Activated T-cell treated with anti-CD3 and anti-CD28 coated beads for 1 hour (primary cell): ENCODE measurements around the gene LRP1-AS.

Source experiments
- DNase-seq: peaks from one replicate; pipeline ENCODE4 v3.0.0-alpha.2; 2020; ENCODE audit warnings: low read depth

The LRP1-AS gene

GRCh38 chr12:57160040-57160439, 12.6 kb upstream of the LRP1-AS start:
- DNase-seq, result no peak

GRCh38 chr12:57159311-57159710, 11.9 kb upstream of the LRP1-AS start:
- DNase-seq, result no peak

- DNase-seq, result no peak
Measured at GRCh38 chr12:57158665-57159064, 11.2 kb upstream of the LRP1-AS start.

DNA sequence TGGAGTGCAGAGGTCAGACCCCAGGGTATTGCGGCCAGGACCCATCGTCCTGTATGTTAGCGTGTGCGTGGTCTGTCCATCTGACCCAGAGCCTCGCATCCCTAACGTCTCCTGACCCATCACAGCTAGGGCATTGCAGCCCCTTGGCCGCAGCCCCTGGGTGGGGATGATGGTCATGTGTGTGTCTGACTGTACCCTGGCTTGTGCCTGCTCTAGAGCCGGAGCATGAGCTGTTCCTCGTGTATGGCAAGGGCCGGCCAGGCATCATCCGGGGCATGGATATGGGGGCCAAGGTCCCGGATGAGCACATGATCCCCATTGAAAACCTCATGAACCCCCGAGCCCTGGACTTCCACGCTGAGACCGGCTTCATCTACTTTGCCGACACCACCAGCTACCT, 10.8 kb upstream of the LRP1-AS start:
- DNase-seq, result no peak

GRCh38 chr12:57157588-57158173, 10.3 kb upstream of the LRP1-AS start:
- no peak for DNase-seq

GRCh38 chr12:57156701-57157403, 9.4 kb upstream of the LRP1-AS start:
- no peak for DNase-seq

DNA sequence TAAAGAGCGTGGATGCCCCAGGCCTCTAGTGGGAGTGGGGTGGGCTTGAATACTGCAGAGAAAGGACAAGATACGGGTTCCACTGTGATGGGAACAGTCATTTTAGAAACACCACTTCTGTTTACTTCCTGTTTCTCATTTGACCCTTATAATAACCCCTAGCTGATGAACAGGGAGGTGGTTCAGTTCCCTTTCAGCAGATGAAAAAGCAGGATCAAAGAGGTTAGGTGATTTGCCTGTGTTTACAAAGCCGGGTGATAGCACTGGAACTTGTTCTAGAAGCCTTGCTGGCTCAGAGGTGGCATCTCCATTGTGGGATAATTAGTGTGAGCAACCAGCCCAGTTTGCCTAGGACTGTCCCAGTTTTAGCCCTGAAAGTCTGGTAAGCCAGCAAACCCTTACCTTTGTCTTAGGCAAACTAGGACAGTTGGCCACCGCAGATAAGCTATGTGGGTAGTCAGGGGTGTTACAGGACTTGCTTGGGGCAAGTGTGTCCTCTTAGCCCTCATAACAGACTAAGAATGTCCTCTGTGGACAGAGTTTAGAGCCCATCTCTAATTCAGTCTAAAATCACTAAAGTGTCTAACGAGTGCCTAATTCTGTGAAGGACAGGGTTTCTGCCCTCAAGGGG, 7.5 kb upstream of the LRP1-AS start:
- no peak for DNase-seq

- no peak for DNase-seq
Measured at GRCh38 chr12:57154076-57154475, 6.7 kb upstream of the LRP1-AS start.

DNA sequence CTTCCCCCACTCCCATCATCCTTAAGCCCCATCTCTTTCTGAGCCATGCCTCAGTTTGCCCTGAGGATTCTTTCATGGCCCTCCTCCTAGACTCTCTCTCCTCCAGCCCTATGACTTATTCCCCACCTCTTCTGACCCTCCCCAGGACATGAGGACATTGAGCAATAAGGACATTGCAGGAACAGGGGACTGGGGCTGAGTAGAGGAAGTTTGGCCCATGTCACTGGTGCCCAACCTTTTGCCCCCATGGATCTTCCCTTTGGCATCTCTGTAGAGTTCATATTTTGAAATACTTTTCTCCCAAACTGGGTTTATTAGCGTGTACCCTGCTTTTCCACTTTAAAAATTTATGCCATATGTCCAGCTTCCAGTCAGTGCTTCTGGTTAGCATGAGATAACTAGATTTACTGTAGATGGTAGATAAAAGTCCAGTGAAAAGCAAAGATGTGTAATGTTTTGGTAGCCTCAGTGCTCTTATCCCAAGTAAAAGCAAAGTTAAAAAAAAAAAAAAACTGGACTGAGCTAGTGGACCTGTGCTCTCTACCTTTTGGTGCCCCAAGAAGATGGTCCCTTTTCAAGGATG, 6.1 kb upstream of the LRP1-AS start:
- DNase-seq, result no peak

DNA sequence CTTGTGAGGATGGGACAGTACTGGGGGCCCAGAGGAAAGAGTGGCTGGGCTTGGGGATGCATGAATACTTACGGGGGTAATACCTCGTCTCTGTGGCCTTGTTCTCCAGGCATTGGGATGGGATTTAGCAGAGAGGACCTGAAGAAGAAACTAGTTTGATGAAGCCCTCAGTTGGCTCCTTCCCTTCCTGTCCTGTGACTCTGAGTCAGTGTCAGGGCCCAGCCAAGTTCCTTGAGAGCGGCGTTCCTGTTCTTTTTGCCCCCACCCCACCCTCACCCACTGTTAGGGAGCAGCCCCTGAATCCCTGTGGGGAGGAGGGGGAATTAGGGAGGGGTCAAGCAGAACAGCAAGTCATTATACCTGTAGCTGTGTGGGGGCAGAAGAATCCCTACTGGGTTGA, 5.2 kb upstream of the LRP1-AS start:
- DNase-seq, result no peak

GRCh38 chr12:57151741-57152630, 4.6 kb upstream of the LRP1-AS start:
- no peak for DNase-seq

- DNase-seq, result no peak
Measured at GRCh38 chr12:57150400-57151000, 3.1 kb upstream of the LRP1-AS start.

- no peak for DNase-seq
Measured at GRCh38 chr12:57149245-57149900, 2.0 kb upstream of the LRP1-AS start.

DNA sequence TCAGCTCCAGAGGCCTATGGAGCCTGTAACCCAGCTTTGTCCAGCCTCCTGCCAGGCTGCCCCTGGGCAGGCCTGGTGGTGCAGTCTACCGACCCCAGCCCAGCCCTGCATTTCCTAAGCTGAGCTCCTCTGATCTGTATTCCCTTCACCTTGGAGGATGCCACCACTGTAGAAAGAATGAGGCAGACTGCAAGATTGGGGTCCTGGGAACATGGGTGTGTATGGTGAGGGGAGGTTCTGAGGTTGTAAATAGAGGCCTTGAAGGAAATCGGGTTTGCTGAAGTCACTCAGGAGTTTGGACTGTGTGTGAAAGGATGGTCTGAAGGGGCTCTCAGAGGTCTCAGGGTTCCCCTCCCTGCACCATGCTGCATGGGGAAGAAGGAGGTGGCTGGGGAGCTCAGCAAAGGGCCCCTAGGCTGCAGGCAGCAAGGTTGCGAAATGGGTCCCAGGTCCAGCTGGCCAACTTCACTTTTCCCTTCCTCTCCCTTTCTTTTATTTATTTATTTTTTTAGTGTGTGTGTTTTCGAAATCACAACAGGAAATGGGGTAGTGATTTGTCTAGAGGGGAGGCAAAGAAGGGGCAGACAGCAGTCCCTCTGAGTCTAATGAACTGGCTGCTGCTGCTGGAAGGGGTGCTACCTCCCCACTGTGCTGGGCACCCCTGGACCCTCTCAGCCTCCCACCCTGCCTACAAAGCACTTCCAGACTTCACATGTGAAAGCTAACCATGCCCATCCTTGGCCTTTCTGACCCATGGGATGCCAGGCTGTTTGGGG, 1.2 kb upstream of the LRP1-AS start:
- DNase-seq, result no peak

DNA sequence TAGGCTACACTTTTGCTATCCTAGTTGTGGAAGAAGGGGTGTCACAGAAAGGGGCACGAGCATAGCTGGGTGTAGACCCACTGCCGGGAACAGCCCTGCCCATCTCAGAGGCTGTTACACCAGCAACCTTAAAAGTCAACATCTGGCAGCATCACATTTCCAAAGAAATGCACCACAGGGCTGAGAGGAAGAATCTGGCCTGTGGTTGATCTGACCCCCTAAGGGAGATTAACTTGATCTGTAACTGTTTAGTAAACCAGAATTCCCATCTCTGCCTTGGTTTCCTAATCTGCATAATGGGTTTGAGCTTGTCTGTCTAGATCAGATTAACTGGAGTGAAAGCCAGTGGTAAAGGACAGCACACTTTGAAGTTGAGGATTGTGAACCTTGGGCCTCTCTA, 1.3 kb downstream of the LRP1-AS start:
- DNase-seq, result no peak

DNA sequence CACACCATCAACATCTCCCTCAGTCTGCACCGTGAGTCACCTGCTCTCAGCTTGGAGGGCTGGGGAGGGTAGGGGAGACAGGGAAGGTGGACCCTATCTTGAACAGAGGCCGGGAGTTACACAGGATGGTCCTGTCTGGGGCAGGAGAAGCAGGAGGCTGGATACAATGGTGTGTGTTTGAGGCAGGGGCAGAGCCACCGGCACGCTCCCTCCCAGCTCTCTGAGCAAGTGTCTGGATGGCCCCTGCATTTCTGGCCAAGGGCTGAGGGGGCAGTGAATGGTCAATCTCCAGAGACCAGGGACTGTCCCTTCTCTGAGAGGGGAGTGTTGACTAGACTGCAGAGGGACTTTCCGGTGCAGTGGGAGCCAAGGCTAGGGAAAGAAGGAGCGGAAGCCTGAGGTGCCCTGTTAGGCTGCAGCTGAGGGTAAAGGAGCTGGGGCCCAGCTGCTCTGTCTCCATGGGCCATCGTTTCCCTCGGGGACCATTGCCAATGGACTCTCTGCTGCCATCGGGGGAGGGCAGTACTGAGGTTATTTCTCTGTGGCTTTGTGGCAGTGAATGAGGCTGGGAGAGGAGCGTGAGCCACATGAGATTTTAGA, 1.9 kb downstream of the LRP1-AS start:
- DNase-seq, result no peak

GRCh38 chr12:57143454-57143853, 4.0 kb downstream of the LRP1-AS start:
- no peak for DNase-seq

DNA sequence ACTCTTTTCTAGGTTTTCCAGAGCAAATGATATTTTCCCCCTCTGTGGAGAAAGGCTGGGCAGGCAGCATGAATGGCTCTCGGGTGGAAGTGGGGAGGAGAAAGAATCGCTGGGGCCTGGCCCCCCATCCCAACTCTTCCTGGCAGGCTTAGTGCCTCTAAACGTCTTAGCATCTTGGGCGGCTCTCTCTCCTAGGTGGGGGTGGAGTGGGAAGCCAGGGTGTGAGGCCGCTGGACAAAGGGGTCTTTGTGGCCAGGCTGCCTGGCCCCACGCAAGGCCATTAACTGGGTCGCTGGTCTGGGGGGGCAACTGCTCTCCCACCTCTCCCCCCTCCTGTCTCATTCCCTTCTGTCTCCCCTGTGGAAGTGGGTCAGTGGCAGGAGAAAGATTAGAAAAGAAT, 4.7 kb downstream of the LRP1-AS start:
- DNase-seq, result no peak

GRCh38 chr12:57142121-57142520, 5.3 kb downstream of the LRP1-AS start:
- DNase-seq, result no peak

GRCh38 chr12:57141249-57141648, 6.2 kb downstream of the LRP1-AS start:
- no peak for DNase-seq
